NCI-H1694 (cell line): ENCODE results near the gene NTRK2.
"Not testable (repeated sequence)": the region's sequence is repeated elsewhere in the genome, so short reads cannot be mapped to it uniquely, and the experiment has no call there.

Experiments used
- DNase-seq: peaks from one replicate; lab custom pipeline; 2025; lab: John Stamatoyannopoulos, UW

The NTRK2 gene

GRCh38 chr9:84893419-84894128, 224.0 kb downstream of the NTRK2 start:
- no peak for DNase-seq

- DNase-seq: no peak
Measured at GRCh38 chr9:84894859-84895258, 225.3 kb downstream of the NTRK2 start.

GRCh38 chr9:84897362-84898094, 228.0 kb downstream of the NTRK2 start:
- no peak for DNase-seq

- DNase-seq: no peak
Measured at GRCh38 chr9:84898188-84898587, 228.7 kb downstream of the NTRK2 start.

- DNase-seq: not testable (repeated sequence)
Measured at GRCh38 chr9:84898618-84899017, 229.1 kb downstream of the NTRK2 start.

- DNase-seq: no peak
Measured at GRCh38 chr9:84899326-84899725, 229.8 kb downstream of the NTRK2 start.

- no peak for DNase-seq
Measured at GRCh38 chr9:84900421-84900820, 230.9 kb downstream of the NTRK2 start.

GRCh38 chr9:84903963-84904362, 234.4 kb downstream of the NTRK2 start:
- DNase-seq: no peak

- DNase-seq: no peak
Measured at GRCh38 chr9:84916769-84917168, 247.2 kb downstream of the NTRK2 start.

- DNase-seq: no peak
Measured at GRCh38 chr9:84917366-84918070, 248.0 kb downstream of the NTRK2 start.

GRCh38 chr9:84919440-84919839, 249.9 kb downstream of the NTRK2 start:
- DNase-seq: no peak

- no peak for DNase-seq
Measured at GRCh38 chr9:84921175-84921574, 251.6 kb downstream of the NTRK2 start.

GRCh38 chr9:84922051-84922450, 252.5 kb downstream of the NTRK2 start:
- no peak for DNase-seq

GRCh38 chr9:84924266-84924665, 254.7 kb downstream of the NTRK2 start:
- DNase-seq: no peak

- no peak for DNase-seq
Measured at GRCh38 chr9:84925225-84925872, 255.8 kb downstream of the NTRK2 start.

GRCh38 chr9:84926793-84927192, 257.3 kb downstream of the NTRK2 start:
- no peak for DNase-seq

- DNase-seq: no peak
Measured at GRCh38 chr9:84928419-84928818, 258.9 kb downstream of the NTRK2 start.

- no peak for DNase-seq
Measured at GRCh38 chr9:84929068-84929467, 259.5 kb downstream of the NTRK2 start.

- DNase-seq: no peak
Measured at GRCh38 chr9:84932915-84933527, 263.5 kb downstream of the NTRK2 start.

- no peak for DNase-seq
Measured at GRCh38 chr9:84935528-84936117, 266.1 kb downstream of the NTRK2 start.

- DNase-seq: no peak
Measured at GRCh38 chr9:84937180-84937579, 267.7 kb downstream of the NTRK2 start.

GRCh38 chr9:84937581-84937980, 268.1 kb downstream of the NTRK2 start:
- no peak for DNase-seq
